IMR-90 (cell line): ENCODE data around the gene FBXL5. TPM values are rescaled to one million over a fixed set of nuclear protein-coding genes. Genes with fewer than 3 reads are reported as not detected.

Source experiments
- ATAC-seq: fragments of 200-7000 bp; cut with Tn5 transposase; 2 replicates; pipeline ENCODE4 v1.9.1; 2020; ENCODE audit warnings: low read depth, mild to moderate bottlenecking, moderate library complexity
- BruUV-seq: library from RNA; stranded (reverse); fragments of 400-500 nt; replicated peaks from 2 replicates; lab custom pipeline; 2021; lab: Mats Ljungman, UMichigan
- CTCF ChIA-PET: fragments of 300-600 bp; formaldehyde crosslinking; extraction: SDS; loops from one replicate; lab custom pipeline; 2021; ENCODE audit warnings: antibody characterized with exemption; lab: Yijun Ruan, JAX
- POLR2A ChIA-PET: fragments of 300-600 bp; sonication (Branson Sonifier 250); formaldehyde crosslinking; loops from one replicate; lab custom pipeline; 2022; ENCODE audit warnings: antibody characterized with exemption; ENCODE audit not compliant: unreplicated experiment; lab: Charles Lee
- DNase-seq: peaks from one replicate; pipeline ENCODE4 v3.0.0; 2013
- H2AFZ ChIP-seq: replicated peaks from 2 replicates; pipeline ENCODE3; 2013; ENCODE audit warnings: low read length, mild to moderate bottlenecking; ENCODE audit not compliant: poor library complexity
- H2AK5ac ChIP-seq: 2 replicates; pipeline ENCODE4 v1.6.1; 2013; ENCODE audit warnings: low read depth, low read length, inconsistent platforms
- H2AK9ac ChIP-seq: replicated peaks from 2 replicates; pipeline ENCODE3; 2013; ENCODE audit warnings: mild to moderate bottlenecking, low read depth, low read length, moderate library complexity; ENCODE audit not compliant: poor library complexity
- H2BK120ac ChIP-seq: 2 replicates; pipeline ENCODE4 v1.6.1; 2013; ENCODE audit warnings: low read depth, low read length, inconsistent platforms
- H2BK15ac ChIP-seq: 3 replicates; pipeline ENCODE4 v1.6.1; 2013; ENCODE audit warnings: low read depth, low read length, inconsistent platforms
- H2BK20ac ChIP-seq: 2 replicates; pipeline ENCODE4 v1.6.1; 2013; ENCODE audit warnings: low read depth, mild to moderate bottlenecking, inconsistent platforms, low read length, moderate library complexity
- H2BK5ac ChIP-seq: 2 replicates; pipeline ENCODE4 v1.6.1; 2013; ENCODE audit warnings: mild to moderate bottlenecking, low read depth, low read length, inconsistent platforms; ENCODE audit not compliant: poor library complexity, severe bottlenecking
- H3K14ac ChIP-seq: replicated peaks from 2 replicates; pipeline ENCODE4 v1.6.1; 2013; ENCODE audit warnings: low read depth, low read length, inconsistent platforms
- H3K18ac ChIP-seq: 2 replicates; pipeline ENCODE4 v1.6.1; 2013; ENCODE audit warnings: low read depth, low read length, control low read depth
- H3K23ac ChIP-seq: 2 replicates; pipeline ENCODE4 v1.6.1; 2013; ENCODE audit warnings: low read depth, low read length, inconsistent platforms
- H3K27ac ChIP-seq: 2 replicates; pipeline ENCODE4 v1.5.1; 2013; ENCODE audit warnings: mild to moderate bottlenecking, control low read depth, low read length; ENCODE audit not compliant: insufficient read depth
- H3K27me3 ChIP-seq: 2 replicates; pipeline ENCODE4 v1.6.1; 2013; ENCODE audit warnings: low read length; ENCODE audit not compliant: control insufficient read depth, insufficient read depth
- H3K36me3 ChIP-seq: 2 replicates; pipeline ENCODE4 v1.6.1; 2013; ENCODE audit warnings: low read length, mixed read lengths; ENCODE audit not compliant: control insufficient read depth, insufficient read depth
- H3K4ac ChIP-seq: 2 replicates; pipeline ENCODE4 v1.6.1; 2013; ENCODE audit warnings: low read depth, low read length, inconsistent platforms
- H3K4me1 ChIP-seq: 2 replicates; pipeline ENCODE4 v1.6.1; 2013; ENCODE audit warnings: low read length, mixed read lengths; ENCODE audit not compliant: control insufficient read depth, insufficient read depth
- H3K4me2 ChIP-seq: 2 replicates; pipeline ENCODE4 v1.6.1; 2013; ENCODE audit warnings: low read depth, mild to moderate bottlenecking, control low read depth, low read length, moderate library complexity
- H3K4me3 ChIP-seq: 2 replicates; pipeline ENCODE4 v1.5.1; 2013; ENCODE audit warnings: low read depth, mild to moderate bottlenecking, control low read depth, low read length, moderate library complexity; ENCODE audit not compliant: insufficient read depth
- H3K56ac ChIP-seq: 2 replicates; pipeline ENCODE4 v1.6.1; 2013; ENCODE audit warnings: low read length, inconsistent platforms; ENCODE audit not compliant: insufficient read depth; ENCODE audit errors: extremely low read depth
- H3K79me1 ChIP-seq, 2 experiments: 2 replicates each; pipeline ENCODE4 v1.6.1; 2013; ENCODE audit warnings: low read length in 2 of 2, inconsistent platforms in 1 of 2, low read depth in 1 of 2
- H3K9ac ChIP-seq: 2 replicates; pipeline ENCODE4 v1.6.1; 2013; ENCODE audit warnings: low read depth, low read length, control low read depth
- H3K9me1 ChIP-seq: 2 replicates; pipeline ENCODE4 v1.6.1; 2013; ENCODE audit warnings: low read length, inconsistent platforms; ENCODE audit not compliant: insufficient read depth
- H3K9me3 ChIP-seq: 2 replicates; pipeline ENCODE4 v1.6.1; 2013; ENCODE audit warnings: low read length; ENCODE audit not compliant: control insufficient read depth, insufficient read depth
- H4K20me1 ChIP-seq: 2 replicates; pipeline ENCODE4 v1.6.1; 2013; ENCODE audit warnings: low read length, inconsistent platforms; ENCODE audit not compliant: insufficient read depth
- H4K5ac ChIP-seq: 2 replicates; pipeline ENCODE4 v1.6.1; 2013; ENCODE audit warnings: mild to moderate bottlenecking, low read depth, low read length, control low read depth
- H4K8ac ChIP-seq, 2 experiments: 2 replicates each; pipeline ENCODE4 v1.6.1; 2013; ENCODE audit warnings: low read depth in 2 of 2, low read length in 2 of 2, control low read depth in 1 of 2, inconsistent platforms in 1 of 2
- H4K91ac ChIP-seq: 2 replicates; pipeline ENCODE4 v1.6.1; 2013; ENCODE audit warnings: low read depth, low read length, inconsistent platforms; ENCODE audit not compliant: insufficient read depth
- BHLHE40 ChIP-seq: fragments of 150-350 bp; IDR thresholded peaks from 2 replicates; pipeline ENCODE4 v1.6.1; 2016; ENCODE audit warnings: mild to moderate bottlenecking, low read depth, low read length
- CTCF ChIP-seq: conservative IDR thresholded peaks from 2 replicates; pipeline ENCODE4 v1.5.1; 2012; ENCODE audit warnings: mild to moderate bottlenecking, low read depth, low read length, improper control_type of control experiment
- ELK1 ChIP-seq: fragments of 150-350 bp; IDR thresholded peaks from 2 replicates; pipeline ENCODE4 v1.6.1; 2016; ENCODE audit warnings: low read depth, mild to moderate bottlenecking, low read length, moderate library complexity, borderline replicate concordance
- FOS ChIP-seq: fragments of 150-350 bp; IDR thresholded peaks from 2 replicates; pipeline ENCODE4 v1.6.1; 2016; ENCODE audit warnings: low read depth, low read length
- MAZ ChIP-seq: IDR thresholded peaks from 2 replicates; pipeline ENCODE4 v1.6.1; 2012; ENCODE audit warnings: low read depth, mild to moderate bottlenecking, low read length, improper control_type of control experiment, moderate library complexity, borderline replicate concordance
- MXI1 ChIP-seq: IDR thresholded peaks from 2 replicates; pipeline ENCODE4 v1.6.1; 2012; ENCODE audit warnings: low read depth, mild to moderate bottlenecking, low read length, moderate library complexity, borderline replicate concordance
- NFE2L2 ChIP-seq: fragments of 150-350 bp; IDR thresholded peaks from 2 replicates; pipeline ENCODE4 v1.6.1; 2016; ENCODE audit warnings: low read depth, mild to moderate bottlenecking, low read length
- RAD21 ChIP-seq: IDR thresholded peaks from 2 replicates; pipeline ENCODE4 v1.6.1; 2012; ENCODE audit warnings: low read length, improper control_type of control experiment
- RCOR1 ChIP-seq: IDR thresholded peaks from 2 replicates; pipeline ENCODE4 v1.6.1; 2012; ENCODE audit warnings: mild to moderate bottlenecking, low read length, improper control_type of control experiment; ENCODE audit not compliant: insufficient replicate concordance
- RFX5 ChIP-seq: IDR thresholded peaks from 2 replicates; pipeline ENCODE4 v1.8.0; 2012; ENCODE audit warnings: low read depth, mild to moderate bottlenecking, low read length, moderate library complexity
- SMC3 ChIP-seq: fragments of 150-350 bp; IDR thresholded peaks from 2 replicates; pipeline ENCODE4 v1.6.1; 2016; ENCODE audit warnings: low read depth, mild to moderate bottlenecking, antibody characterized with exemption, low read length, moderate library complexity
- USF2 ChIP-seq: fragments of 150-350 bp; IDR thresholded peaks from 2 replicates; pipeline ENCODE4 v1.6.1; 2017; ENCODE audit warnings: mild to moderate bottlenecking, antibody characterized with exemption, low read length, low read depth
- WGBS, 2 experiments: methylation state at CpG; one replicate each; pipeline versions ENCODE4 v1.1.5 to v1.1.7; 2013; ENCODE audit warnings: missing lambda C conversion rate in 2 of 2; ENCODE audit not compliant: insufficient read length in 1 of 2; ENCODE audit errors: extremely low coverage in 2 of 2; 5-methylcytosine and 5-hydroxymethylcytosine counted together
- dilution Hi-C: fragments of 300-500 bp; cut with HindIII; formaldehyde crosslinking; loops from one replicate; pipeline ENCODE4 v1.14.3; 2018; ENCODE audit warnings: low sequenced_read_pairs; ENCODE audit not compliant: unreplicated experiment
- in situ Hi-C: fragments of 300-500 bp; cut with MboI; formaldehyde crosslinking; loops from 3 replicates; pipeline ENCODE4 v1.14.3; 2019; ENCODE audit warnings: low sequenced_read_pairs, inconsistent platforms, mixed read lengths
- intact Hi-C: fragments of 100-400 bp; cut with micrococcal nuclease; formaldehyde crosslinking; loops from 2 replicates; pipeline ENCODE4 v1.10.0; 2022
- polyA plus RNA-seq, 3 experiments: library from polyadenylated mRNA; depleted of rRNA; stranded (reverse); fragments of >200 nt; gene quantifications; 2 replicates each; pipeline ENCODE4 v1.2.3, GENCODE V29; 2012; ENCODE audit warnings: low replicate concordance in 1 of 3
- total RNA-seq: library from RNA; depleted of rRNA; stranded (reverse); fragments of >200 nt; gene quantifications from 2 replicates; pipeline ENCODE4 v1.2.3, GENCODE V29; 2012

The FBXL5 gene
- total and polyA plus RNA-seq, 2 of the 4 experiments (the other 2 are of a cell fraction) = 20.3 to 62.6 TPM

GRCh38 chr4:15695729-15696128, 40.6 kb upstream of the FBXL5 start:
- intact Hi-C loops = no loop called here
- DNase-seq = no peak
- peak overlapping the region; percentile 38; the same call in 1 of the 2 replicates for H3K18ac ChIP-seq
- no TSS peak for BruUV-seq
- H3K27ac ChIP-seq = peak overlapping the region; percentile 6; the same call in 1 of the 2 replicates
- dilution Hi-C loops = no loop called here
- H2BK15ac ChIP-seq = peak overlapping the region; percentile 48; the same call in 2 of the 3 replicates
- WGBS, 2 experiments = no CpG with 5 or more reads among the region's 3 CpGs
- peak overlapping the region; percentile 61 for H2BK20ac ChIP-seq
- in situ Hi-C loops = loop anchor here (25.0 kb wide), 1 partner anchor 683 kb away; the partner anchor contains the start of gene CPEB2
- ChIA-PET CTCF (interaction anchor here (0.7 to 1.3 kb wide), 2 partner anchors 13 to 223 kb away, joined by 3 to 4 read pairs; no protein-coding TSS in a partner anchor), POLR2A (no interaction called here)
- peak overlapping the region; percentile 18 for H3K14ac ChIP-seq
- H2BK5ac ChIP-seq = peak overlapping the region; percentile 27
- peak overlapping the region; percentile 86 for H2BK120ac ChIP-seq
- H2AK5ac ChIP-seq = peak overlapping the region; percentile 48
- no peak overlapping the region for H3K23ac ChIP-seq
- H4K20me1 ChIP-seq = no peaks in the 10 kb centered on the region
- no peak overlapping the region for H3K4me2 ChIP-seq
- H3K27me3 ChIP-seq = no peaks in the 10 kb centered on the region
- H3K9ac ChIP-seq = no peak overlapping the region
- 0 out of 2 replicates have a peak, but pooled peaks cover 8% of the 10 kb centered on the region for H3K9me1 ChIP-seq
- H3K9me3 ChIP-seq = no peaks in the 10 kb centered on the region
- peak overlapping the region; percentile 53; the same call in 1 of the 2 replicates for H4K91ac ChIP-seq
- peaks cover 8% of the 10 kb centered on the region for H3K4me1 ChIP-seq
- H3K4me3 ChIP-seq = no peak overlapping the region
- no peaks in the 10 kb centered on the region for H3K36me3 ChIP-seq
- no peak; the same call in 1 of the 2 replicates for ATAC-seq
- H2AK9ac ChIP-seq = peak overlapping the region; percentile 30
- no peak overlapping the region for H3K56ac ChIP-seq
- H3K4ac ChIP-seq = peak overlapping the region; percentile 80
- H2AFZ ChIP-seq = peak overlapping the region; percentile 74
- TF ChIP-seq ELK1 (no peak), RCOR1 (no peak), USF2 (no peak), CTCF (no peak), RFX5 (no peak), BHLHE40 (no peak), FOS (no peak), MAZ (no peak), RAD21 (no peak), MXI1 (no peak), NFE2L2 (no peak), SMC3 (no peak)
- H3K79me1 ChIP-seq = peaks cover 2 to 11% of the 10 kb centered on the region in 2 experiments; a peak in 2 of 4 replicates
- peak overlapping the region; percentile 22 to 37; a peak in 3 of 4 replicates for H4K8ac ChIP-seq
- H4K5ac ChIP-seq = no peak overlapping the region
